ENCODE data around the gene MEX3D.
A peak's percentile ranks its signal among the peaks of the same experiment; 100 is the strongest.

MEX3D gene

DNA sequence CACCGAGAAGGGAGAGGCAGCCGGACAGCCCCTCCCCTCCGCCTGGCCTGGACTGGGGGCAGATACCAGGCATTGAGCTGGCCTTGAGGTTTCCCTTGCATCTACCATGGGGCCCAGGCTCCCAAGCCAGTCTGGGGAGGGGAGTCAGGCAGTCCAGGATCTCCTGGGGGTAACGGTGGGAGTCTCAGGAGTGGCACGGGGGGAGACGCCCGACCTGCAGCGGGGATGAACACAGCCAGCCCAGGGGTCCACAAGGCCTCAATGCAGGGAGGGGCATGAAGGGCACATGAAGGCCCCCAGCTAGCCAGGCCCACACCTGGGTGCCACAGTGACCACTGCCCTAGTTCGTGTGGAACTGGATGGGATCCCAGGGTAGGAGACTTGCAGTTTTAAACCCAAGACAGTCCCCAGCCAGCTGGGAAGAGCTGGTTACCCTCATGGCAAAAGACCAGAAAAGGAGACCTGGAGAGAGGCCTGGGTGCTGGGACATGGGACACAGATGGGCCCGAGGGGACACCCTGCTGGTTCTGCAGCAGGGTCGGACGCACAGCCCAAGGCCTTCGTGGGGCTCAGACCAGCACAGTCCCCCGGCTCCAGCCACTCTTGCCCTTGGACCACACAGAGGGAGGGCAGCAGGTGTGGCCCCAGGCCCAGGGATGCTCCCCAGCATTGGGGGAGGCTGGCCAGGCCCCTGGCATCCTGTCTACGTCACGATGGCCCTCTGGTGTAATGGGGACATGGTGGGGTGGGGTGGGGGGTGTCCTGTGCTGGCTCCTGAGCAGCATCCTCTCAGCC is 41.8 kb upstream of the MEX3D start:
- no peak overlapping the region for H3K4me3 ChIP-seq (ENCODE audit: low read length in 2 of 2)
- no peak overlapping the region for H3K27ac ChIP-seq (ENCODE audit: low read depth in 2 of 2, low read length in 2 of 2)
- no peaks in the 10 kb centered on the region for H3K27me3 ChIP-seq (ENCODE audit: control insufficient read depth in 2 of 2, insufficient read depth in 2 of 2, low read length in 2 of 2)
- no peak overlapping the region for H3K9ac ChIP-seq (ENCODE audit: low read depth in 1 of 2, low read length in 2 of 2)
- H3K9me3 ChIP-seq (ENCODE audit: control insufficient read depth in 2 of 2, low read length in 2 of 2): no peaks in the 10 kb centered on the region
- H3K36me3 ChIP-seq (ENCODE audit: control insufficient read depth in 2 of 2, insufficient read depth in 2 of 2, low read length in 2 of 2): peaks cover 31 to 36% of the 10 kb centered on the region in 2 donors
- H3K4me1 ChIP-seq (ENCODE audit: control insufficient read depth in 2 of 2, insufficient read depth in 2 of 2, low read length in 2 of 2): peaks cover 6 to 15% of the 10 kb centered on the region in 2 donors

DNA sequence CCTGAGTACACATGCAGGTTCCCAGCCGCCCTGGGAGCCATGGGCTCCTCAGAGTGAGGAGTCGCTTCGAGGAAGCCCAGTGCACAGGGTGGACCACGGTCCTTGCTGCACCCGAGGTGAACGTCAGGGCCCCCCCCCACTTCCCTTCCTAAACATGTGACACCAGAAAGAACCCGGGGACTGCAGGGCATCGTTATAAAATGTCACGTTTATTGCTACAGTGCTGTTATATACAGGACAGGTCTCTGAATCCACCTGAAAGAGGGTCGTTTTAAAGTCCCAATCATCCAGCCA is 40.9 kb upstream of the MEX3D start:
- H3K27ac ChIP-seq (ENCODE audit: low read depth in 2 of 2, low read length in 2 of 2): no peak overlapping the region
- H3K9me3 ChIP-seq (ENCODE audit: control insufficient read depth in 2 of 2, low read length in 2 of 2): no peaks in the 10 kb centered on the region
- H3K36me3 ChIP-seq (ENCODE audit: control insufficient read depth in 2 of 2, insufficient read depth in 2 of 2, low read length in 2 of 2): peaks cover 26 to 31% of the 10 kb centered on the region in 2 donors
- H3K9ac ChIP-seq (ENCODE audit: low read depth in 1 of 2, low read length in 2 of 2): no peak overlapping the region
- H3K4me3 ChIP-seq (ENCODE audit: low read length in 2 of 2): no peak overlapping the region
- peaks cover 11 to 19% of the 10 kb centered on the region in 2 donors for H3K4me1 ChIP-seq (ENCODE audit: control insufficient read depth in 2 of 2, insufficient read depth in 2 of 2, low read length in 2 of 2)
- no peaks in the 10 kb centered on the region for H3K27me3 ChIP-seq (ENCODE audit: control insufficient read depth in 2 of 2, insufficient read depth in 2 of 2, low read length in 2 of 2)

DNA sequence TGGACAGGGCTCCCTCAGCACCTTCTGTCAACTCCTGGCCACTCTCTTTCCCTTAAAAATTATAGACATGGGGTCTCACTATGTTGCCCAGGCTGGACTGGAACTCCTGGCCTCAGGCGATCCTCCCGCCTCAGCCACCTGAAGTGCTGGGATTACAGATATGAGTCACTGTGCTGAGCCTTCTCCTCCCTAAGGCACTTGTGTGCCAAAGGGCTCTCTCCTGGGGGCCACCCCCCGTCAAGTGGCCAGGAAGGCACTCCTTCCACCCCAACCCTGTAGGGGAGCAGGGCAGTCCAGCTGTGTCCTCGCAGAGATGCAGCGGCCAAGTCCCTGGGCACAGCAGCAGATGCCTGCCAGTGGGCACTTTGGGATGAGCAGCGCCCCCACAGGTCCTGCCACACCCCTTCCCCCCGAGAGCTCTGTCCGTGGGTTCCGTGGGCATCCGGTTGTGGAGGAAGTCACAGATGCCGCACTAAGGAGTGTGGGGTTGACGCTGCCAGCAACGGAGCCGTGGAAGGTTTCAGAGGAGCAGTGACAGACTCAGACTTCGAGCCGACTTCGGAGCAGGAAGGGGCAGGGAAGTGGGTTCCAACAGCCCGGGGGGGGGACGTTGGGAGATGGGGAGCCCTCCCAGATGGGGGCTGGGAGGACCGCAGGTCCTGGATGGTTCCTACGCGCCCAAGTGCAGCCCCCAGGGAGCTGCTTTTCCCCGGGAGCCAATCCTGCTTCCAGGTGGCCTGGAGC is 40.4 kb upstream of the MEX3D start:
- Histone ChIP-seq H3K36me3 (ENCODE audit: control insufficient read depth in 2 of 2, insufficient read depth in 2 of 2, low read length in 2 of 2) (peaks cover 22 to 26% of the 10 kb centered on the region in 2 donors), H3K27me3 (ENCODE audit: control insufficient read depth in 2 of 2, insufficient read depth in 2 of 2, low read length in 2 of 2) (no peaks in the 10 kb centered on the region), H3K9ac (ENCODE audit: low read depth in 1 of 2, low read length in 2 of 2) (no peak overlapping the region), H3K27ac (ENCODE audit: low read depth in 2 of 2, low read length in 2 of 2) (no peak overlapping the region), H3K4me3 (ENCODE audit: low read length in 2 of 2) (no peak overlapping the region), H3K9me3 (ENCODE audit: control insufficient read depth in 2 of 2, low read length in 2 of 2) (no peaks in the 10 kb centered on the region), H3K4me1 (ENCODE audit: control insufficient read depth in 2 of 2, insufficient read depth in 2 of 2, low read length in 2 of 2) (peaks cover 12 to 19% of the 10 kb centered on the region in 2 donors)

DNA sequence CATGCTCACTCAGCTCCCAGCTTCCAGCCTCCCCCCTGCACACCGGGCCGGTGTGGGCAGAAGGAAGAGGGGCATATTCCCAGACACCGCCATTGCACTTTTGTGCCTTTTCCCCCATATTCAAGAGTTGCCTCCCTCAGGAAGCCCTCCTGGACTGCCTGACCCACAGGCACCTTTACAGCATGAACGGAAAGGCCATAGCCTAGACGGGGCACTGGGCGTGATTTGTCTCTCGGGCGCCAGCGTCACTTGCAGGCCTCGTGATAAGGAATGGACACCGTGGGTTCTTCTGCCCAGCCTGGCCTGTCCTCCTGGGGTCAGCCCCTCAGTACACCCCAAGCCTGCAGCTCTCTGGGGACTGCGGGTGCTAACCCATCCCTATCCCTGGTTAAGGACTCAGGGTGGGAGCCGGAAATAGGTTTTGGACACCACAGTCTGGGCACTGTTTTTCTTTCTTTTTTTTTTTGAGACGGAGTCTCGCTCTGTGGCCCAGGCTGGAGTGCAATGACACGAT is 38.1 kb upstream of the MEX3D start:
- peak overlapping the region; percentile 94 to 97 for H3K27ac ChIP-seq (ENCODE audit: low read depth in 2 of 2, low read length in 2 of 2)

DNA sequence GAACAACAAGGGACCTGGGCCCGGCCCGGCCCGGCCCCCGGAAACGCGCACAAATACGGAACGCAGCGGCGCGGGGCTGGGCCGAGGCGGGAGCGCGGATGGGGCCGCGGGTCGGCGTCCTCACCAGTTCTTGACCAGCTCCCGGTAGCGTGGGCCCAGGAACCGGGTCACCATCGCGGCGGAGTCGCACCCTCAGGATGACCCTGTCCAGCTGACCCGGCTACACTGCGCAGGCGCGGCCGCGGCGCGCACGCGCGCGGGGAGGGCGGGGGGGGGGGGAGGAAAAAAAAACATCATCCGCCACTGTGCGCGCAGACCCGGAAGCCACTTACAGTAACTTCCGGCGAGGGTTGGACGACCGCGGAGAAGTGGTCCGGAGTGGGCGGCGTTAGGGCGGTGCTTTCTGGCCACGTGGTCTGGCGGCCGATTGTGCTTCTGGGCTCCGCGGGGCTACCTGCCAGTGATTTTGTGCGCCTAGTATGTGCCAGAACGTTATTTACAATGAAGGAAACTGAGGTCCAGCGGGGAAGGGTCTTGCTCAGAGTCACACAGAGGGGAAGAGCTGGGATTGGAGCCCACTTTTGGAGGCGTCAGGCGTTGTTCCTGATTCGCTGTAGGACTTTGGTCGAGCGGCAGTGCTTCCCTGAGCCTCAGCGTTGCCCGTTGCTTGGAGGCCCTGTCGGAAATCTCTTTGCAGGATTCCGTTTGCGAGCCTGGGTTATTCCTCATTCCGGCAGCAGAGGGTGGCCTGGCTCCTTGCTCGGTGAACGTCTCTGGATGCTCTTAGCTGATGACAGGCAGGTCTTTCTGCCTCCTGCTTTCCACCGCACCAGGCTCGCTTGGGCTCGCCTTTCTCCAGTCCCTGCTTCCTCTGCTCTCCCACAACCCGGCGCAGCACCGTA is 37.4 kb upstream of the MEX3D start, which contains the start of gene UQCR11:
UQCR11 (minus strand) TSS at position 227 of the 902 bp plus-strand sequence; CDS start at position 174, 53 bp downstream.
- Histone ChIP-seq H3K9ac (ENCODE audit: low read depth in 1 of 2, low read length in 2 of 2) (peak within 1 kb of the TSS; percentile 88 to 89), H3K4me3 (ENCODE audit: low read length in 2 of 2) (peak within 1 kb of the TSS; percentile 86 to 94), H3K27ac (ENCODE audit: low read depth in 2 of 2, low read length in 2 of 2) (peak within 1 kb of the TSS; percentile 94 to 97), H3K4me1 (ENCODE audit: control insufficient read depth in 2 of 2, insufficient read depth in 2 of 2, low read length in 2 of 2) (peaks cover 12 to 24% of the 10 kb centered on the region in 2 donors), H3K36me3 (ENCODE audit: control insufficient read depth in 2 of 2, insufficient read depth in 2 of 2, low read length in 2 of 2) (peaks cover 3 to 5% of the 10 kb centered on the region in 2 donors), H3K9me3 (ENCODE audit: control insufficient read depth in 2 of 2, low read length in 2 of 2) (no peaks in the 10 kb centered on the region), H3K27me3 (ENCODE audit: control insufficient read depth in 2 of 2, insufficient read depth in 2 of 2, low read length in 2 of 2) (no peaks in the 10 kb centered on the region)

More for the DNA sequence above, 38.1 kb upstream of the MEX3D start:
- Histone ChIP-seq H3K9ac (ENCODE audit: low read depth in 1 of 2, low read length in 2 of 2) (peak overlapping the region; percentile 71 to 81), H3K27me3 (ENCODE audit: control insufficient read depth in 2 of 2, insufficient read depth in 2 of 2, low read length in 2 of 2) (no peaks in the 10 kb centered on the region), H3K9me3 (ENCODE audit: control insufficient read depth in 2 of 2, low read length in 2 of 2) (no peaks in the 10 kb centered on the region), H3K36me3 (ENCODE audit: control insufficient read depth in 2 of 2, insufficient read depth in 2 of 2, low read length in 2 of 2) (peaks cover 5 to 7% of the 10 kb centered on the region in 2 donors), H3K4me3 (ENCODE audit: low read length in 2 of 2) (peak overlapping the region; percentile 86 to 94), H3K4me1 (ENCODE audit: control insufficient read depth in 2 of 2, insufficient read depth in 2 of 2, low read length in 2 of 2) (peaks cover 12 to 24% of the 10 kb centered on the region in 2 donors)

DNA sequence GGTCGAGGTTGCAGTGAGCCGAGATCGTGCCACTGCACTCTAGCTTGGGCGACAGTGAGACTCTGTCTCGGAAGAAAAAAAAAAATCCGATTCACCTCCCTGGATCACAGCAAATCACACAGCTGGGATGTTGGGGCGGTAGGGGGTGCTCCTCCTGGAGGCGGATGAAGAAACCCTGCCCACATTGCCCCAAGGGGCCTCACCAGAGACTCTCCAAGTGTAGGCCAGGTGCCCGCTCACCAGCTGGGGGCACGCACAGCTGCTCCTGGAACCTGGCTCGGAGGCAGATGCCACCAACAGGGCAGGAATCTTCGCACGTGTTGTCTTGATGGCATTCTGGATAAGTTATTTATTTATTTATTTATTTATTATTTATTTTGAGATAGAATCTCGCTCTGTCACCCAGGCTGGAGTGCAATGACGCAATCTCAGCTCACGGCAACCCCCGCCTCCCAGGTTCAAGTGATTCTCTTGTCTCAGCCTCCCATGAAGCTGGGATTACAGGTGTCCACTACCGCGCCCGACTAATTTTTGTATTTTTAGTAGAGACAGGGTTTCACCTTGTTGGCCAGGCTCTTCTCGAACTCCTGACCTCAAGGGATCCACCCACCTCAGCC is 34.1 kb upstream of the MEX3D start:
- Histone ChIP-seq H3K9ac (ENCODE audit: low read depth in 1 of 2, low read length in 2 of 2) (no peak overlapping the region), H3K27ac (ENCODE audit: low read depth in 2 of 2, low read length in 2 of 2) (no peak overlapping the region), H3K4me3 (ENCODE audit: low read length in 2 of 2) (no peak overlapping the region), H3K9me3 (ENCODE audit: control insufficient read depth in 2 of 2, low read length in 2 of 2) (no peaks in the 10 kb centered on the region), H3K4me1 (ENCODE audit: control insufficient read depth in 2 of 2, insufficient read depth in 2 of 2, low read length in 2 of 2) (peaks cover 12 to 24% of the 10 kb centered on the region in 2 donors), H3K36me3 (ENCODE audit: control insufficient read depth in 2 of 2, insufficient read depth in 2 of 2, low read length in 2 of 2) (peaks cover 10 to 23% of the 10 kb centered on the region in 2 donors), H3K27me3 (ENCODE audit: control insufficient read depth in 2 of 2, insufficient read depth in 2 of 2, low read length in 2 of 2) (no peaks in the 10 kb centered on the region)

DNA sequence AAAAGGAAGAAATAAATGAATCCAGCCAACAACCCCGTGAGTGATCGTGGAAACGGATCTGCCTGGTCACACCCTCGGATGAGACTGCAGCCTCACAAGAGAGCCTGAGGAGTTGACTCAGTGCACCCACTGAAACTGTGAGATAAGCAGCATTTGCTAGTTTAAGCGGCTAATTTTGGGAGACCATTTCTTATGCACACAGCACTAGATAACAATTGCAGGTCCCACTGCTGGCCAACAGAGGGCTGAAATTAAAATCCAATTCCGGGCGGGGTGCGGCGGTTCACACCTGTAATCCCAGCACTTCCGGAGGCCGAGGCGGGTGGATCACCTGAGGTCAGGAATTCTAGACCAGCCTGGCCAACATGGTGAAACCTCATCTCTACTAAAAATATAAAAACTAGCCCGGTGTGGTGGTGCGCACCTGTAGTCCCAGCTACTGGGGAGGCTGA is 33.5 kb upstream of the MEX3D start:
- Histone ChIP-seq H3K4me1 (ENCODE audit: control insufficient read depth in 2 of 2, insufficient read depth in 2 of 2, low read length in 2 of 2) (peaks cover 12 to 22% of the 10 kb centered on the region in 2 donors), H3K36me3 (ENCODE audit: control insufficient read depth in 2 of 2, insufficient read depth in 2 of 2, low read length in 2 of 2) (peaks cover 12 to 29% of the 10 kb centered on the region in 2 donors), H3K9ac (ENCODE audit: low read depth in 1 of 2, low read length in 2 of 2) (no peak overlapping the region), H3K27me3 (ENCODE audit: control insufficient read depth in 2 of 2, insufficient read depth in 2 of 2, low read length in 2 of 2) (no peaks in the 10 kb centered on the region), H3K27ac (ENCODE audit: low read depth in 2 of 2, low read length in 2 of 2) (no peak overlapping the region), H3K4me3 (ENCODE audit: low read length in 2 of 2) (no peak overlapping the region), H3K9me3 (ENCODE audit: control insufficient read depth in 2 of 2, low read length in 2 of 2) (no peaks in the 10 kb centered on the region)

DNA sequence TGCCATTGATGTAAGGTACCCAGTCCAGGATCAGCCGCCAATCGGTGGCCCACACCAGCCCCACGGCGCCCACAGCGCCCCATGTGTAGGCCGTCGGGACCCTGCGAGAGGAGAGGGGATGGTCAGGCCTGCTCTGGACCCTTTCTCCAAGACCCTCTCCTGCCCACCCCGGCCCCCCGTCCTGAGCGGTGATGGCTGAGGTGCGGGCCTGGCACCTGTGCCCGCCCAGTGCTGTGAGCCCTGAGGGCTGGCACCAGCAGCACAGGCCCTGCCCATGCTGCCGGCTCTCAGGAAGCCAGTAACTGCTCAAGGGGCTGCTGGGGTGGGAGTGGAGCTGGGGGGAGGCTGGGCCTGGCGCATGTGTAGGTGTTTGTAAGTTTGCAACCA is 31.3 kb upstream of the MEX3D start:
- Histone ChIP-seq H3K4me1 (ENCODE audit: control insufficient read depth in 2 of 2, insufficient read depth in 2 of 2, low read length in 2 of 2) (peaks cover 5 to 8% of the 10 kb centered on the region in 2 donors), H3K27me3 (ENCODE audit: control insufficient read depth in 2 of 2, insufficient read depth in 2 of 2, low read length in 2 of 2) (no peaks in the 10 kb centered on the region), H3K9ac (ENCODE audit: low read depth in 1 of 2, low read length in 2 of 2) (no peak overlapping the region), H3K36me3 (ENCODE audit: control insufficient read depth in 2 of 2, insufficient read depth in 2 of 2, low read length in 2 of 2) (peaks cover 12 to 36% of the 10 kb centered on the region in 2 donors), H3K27ac (ENCODE audit: low read depth in 2 of 2, low read length in 2 of 2) (no peak overlapping the region), H3K4me3 (ENCODE audit: low read length in 2 of 2) (no peak overlapping the region), H3K9me3 (ENCODE audit: control insufficient read depth in 2 of 2, low read length in 2 of 2) (no peaks in the 10 kb centered on the region)

DNA sequence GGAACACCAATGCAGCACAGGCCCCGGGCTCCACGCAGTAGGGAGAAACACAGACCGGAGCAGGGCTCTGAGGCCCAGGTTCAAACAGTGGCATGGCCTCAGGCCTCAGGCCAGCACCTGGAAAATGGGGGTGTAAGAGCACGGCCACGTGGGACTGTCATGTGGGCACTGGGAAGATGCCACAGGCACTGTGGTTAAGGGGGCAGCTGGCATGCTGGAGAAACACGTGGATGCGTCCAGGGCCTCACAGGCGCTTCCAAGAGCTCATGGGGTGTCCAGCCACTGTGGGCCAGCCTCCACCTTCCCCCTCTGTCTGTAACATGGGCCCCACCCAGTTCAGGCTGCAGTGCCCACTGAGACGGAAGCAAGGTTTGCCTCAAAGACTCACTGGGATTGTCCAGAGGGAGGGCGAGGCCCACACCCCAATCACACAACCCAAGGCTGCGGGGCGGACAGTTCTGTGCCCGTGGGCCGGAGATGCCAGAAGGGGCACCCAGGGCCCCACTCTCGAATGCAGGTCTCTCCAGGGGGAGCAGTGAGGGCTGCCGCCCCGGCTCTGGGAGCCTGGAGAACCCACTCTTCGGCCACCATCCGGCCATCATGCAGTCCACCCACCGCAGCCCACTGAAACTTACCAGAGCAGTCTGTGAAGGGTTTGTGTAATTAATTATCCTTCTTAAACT is 30.8 kb upstream of the MEX3D start:
- Histone ChIP-seq H3K4me3 (ENCODE audit: low read length in 2 of 2) (no peak overlapping the region), H3K9ac (ENCODE audit: low read depth in 1 of 2, low read length in 2 of 2) (no peak overlapping the region), H3K36me3 (ENCODE audit: control insufficient read depth in 2 of 2, insufficient read depth in 2 of 2, low read length in 2 of 2) (peaks cover 12 to 36% of the 10 kb centered on the region in 2 donors), H3K4me1 (ENCODE audit: control insufficient read depth in 2 of 2, insufficient read depth in 2 of 2, low read length in 2 of 2) (peaks cover 0 to 5% of the 10 kb centered on the region in 2 donors), H3K9me3 (ENCODE audit: control insufficient read depth in 2 of 2, low read length in 2 of 2) (no peaks in the 10 kb centered on the region), H3K27me3 (ENCODE audit: control insufficient read depth in 2 of 2, insufficient read depth in 2 of 2, low read length in 2 of 2) (no peaks in the 10 kb centered on the region), H3K27ac (ENCODE audit: low read depth in 2 of 2, low read length in 2 of 2) (no peak overlapping the region)
